ENCODE data around the gene ACSM5. TPM values are rescaled to one million over a fixed set of nuclear protein-coding genes. Genes with fewer than 3 reads are reported as not detected.
"Not testable (repeated sequence)": the region's sequence is repeated elsewhere in the genome, so short reads cannot be mapped to it uniquely, and the experiment has no call there.

Gene ACSM5
- total RNA-seq, 1 donor from 2014 or later: 21.2 TPM

DNA sequence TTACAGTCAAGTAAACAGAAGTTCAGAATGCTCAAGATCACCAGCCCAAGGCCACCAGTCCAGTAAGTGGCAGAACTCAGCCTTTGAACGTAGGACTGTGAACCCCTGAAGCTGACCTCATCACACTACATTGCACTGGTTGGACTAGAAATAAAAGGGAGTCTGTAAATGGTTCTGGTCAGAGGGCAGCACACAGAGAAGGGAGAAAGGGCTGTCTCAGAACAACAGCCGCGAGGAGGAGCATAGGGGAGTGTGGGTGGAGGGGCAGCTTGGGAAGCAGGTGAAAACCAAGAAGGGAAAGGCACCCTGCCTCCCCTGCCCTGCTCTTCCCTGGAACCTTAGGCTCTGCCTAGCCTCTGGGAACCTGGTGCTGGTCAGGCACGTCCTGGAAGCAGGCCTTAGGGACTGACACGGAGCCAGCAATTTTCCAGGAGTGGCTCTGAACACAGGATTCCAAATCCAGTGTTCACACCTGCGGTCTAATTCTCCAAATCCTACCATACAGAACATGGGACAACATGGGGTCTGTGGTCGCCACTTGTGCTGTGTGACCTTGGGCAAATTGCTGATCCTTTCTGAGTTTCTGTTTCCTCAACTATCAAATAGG is 11.8 kb upstream of the ACSM5 start:
- no peak for DNase-seq (ENCODE audit: low spot score)

DNA sequence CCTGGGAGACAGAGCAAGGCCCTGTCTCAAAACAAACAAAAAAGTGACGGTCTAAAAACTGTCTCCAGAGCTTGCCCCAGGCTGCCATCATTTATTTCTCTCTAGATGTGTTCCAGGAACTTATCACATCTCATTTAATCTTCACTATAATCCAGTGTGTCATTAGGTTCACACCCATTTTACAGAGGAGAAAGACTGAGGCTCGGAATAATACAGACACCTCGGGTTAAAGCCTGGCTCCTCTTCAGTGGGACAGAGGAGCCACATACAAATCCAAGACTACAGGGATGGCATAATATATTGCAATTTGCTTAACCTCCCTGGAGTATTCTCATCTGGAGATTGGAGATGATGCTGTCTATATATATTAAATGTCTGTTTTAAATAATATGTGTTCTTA is 10.7 kb upstream of the ACSM5 start:
- no peak for DNase-seq (ENCODE audit: low spot score)

- DNase-seq (ENCODE audit: low spot score): no peak
Measured at GRCh38 chr16:20399185-20399584, 10.1 kb upstream of the ACSM5 start.

- no peak for DNase-seq (ENCODE audit: low spot score)
Measured at GRCh38 chr16:20401066-20401465, 8.3 kb upstream of the ACSM5 start.

DNA sequence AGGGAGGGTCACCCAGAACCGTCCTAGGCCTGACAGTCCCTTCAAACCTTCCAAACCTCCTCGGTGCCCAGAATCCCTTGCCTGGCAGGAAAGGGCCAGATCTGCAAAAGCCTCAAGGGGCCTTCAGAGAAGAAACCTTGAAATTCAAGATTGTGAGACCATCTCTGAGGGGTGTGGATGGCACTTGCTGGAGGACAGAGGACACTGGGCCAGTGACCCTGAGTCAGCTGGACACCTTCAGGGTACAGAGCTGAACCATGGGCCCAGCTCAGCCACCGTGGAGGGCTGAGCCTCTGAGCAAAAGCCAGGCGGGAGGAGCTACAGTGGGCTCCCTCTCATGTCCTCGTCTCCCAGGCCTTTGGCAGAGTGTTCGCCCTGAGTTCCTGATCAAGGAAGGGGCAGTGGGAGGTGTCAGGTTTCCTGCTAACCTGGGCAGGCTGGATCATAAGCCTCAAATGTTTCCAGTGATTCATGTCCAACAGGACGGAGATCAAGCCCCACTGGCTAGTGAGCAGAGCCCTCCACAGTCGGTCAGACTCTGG is 7.8 kb upstream of the ACSM5 start:
- DNase-seq (ENCODE audit: low spot score): no peak

DNA sequence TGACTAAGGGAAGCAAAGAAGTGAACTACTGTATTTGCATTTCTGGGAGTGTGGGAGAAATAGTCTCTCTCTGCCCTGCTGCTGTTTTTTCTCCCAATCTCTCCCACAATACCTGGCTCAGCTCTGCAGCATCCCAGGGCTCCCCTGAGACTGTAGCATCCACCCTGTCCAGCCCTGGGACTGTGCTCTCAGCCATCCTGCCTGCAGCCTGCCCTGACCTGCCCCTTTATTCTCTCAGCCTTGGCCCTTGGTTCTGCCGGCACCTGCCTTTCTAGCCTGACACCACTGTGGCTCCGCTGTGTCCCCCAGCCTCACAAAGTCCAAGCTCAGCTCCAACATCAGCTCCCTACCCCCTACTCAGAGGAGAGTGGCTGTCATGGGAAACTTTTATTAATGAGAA is 6.7 kb upstream of the ACSM5 start:
- no peak for DNase-seq (ENCODE audit: low spot score)

GRCh38 chr16:20404637-20405036 is 4.7 kb upstream of the ACSM5 start, which contains the start of gene PDILT:
Gene PDILT, minus strand, starts transcription at chr16:20404737. Its CDS starts 5,437 bp downstream, at chr16:20399300.
- DNase-seq (ENCODE audit: low spot score): no peak

DNA sequence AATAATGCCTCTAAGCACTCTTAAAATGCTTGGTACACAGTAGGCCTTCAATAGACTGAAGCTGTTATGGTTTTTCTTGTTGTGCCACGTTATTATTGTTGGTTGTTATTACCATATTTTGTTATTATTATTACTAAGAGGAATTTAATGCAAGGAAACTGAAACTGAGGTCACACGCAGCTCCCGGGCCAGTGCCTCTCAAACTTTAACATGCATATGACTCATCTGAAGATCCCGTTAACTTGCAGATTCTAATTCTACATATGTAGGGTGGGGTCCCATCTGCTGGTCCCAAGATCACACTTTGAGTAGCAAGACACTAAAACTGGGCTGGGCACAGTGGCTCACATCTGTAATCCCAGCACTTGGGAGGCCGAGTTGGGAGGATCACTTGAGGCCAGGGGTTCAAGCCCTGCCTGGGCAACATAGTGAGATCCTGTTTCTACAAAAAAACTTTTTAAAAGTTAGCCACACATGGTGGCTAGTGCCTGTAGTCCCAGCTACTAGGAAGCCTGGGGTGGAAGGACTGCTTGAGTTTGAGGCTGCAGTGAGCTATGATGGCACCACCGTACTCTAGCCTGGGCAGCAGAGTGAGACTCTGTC is 888 bp downstream of the ACSM5 start:
- DNase-seq (ENCODE audit: low spot score): no peak

DNA sequence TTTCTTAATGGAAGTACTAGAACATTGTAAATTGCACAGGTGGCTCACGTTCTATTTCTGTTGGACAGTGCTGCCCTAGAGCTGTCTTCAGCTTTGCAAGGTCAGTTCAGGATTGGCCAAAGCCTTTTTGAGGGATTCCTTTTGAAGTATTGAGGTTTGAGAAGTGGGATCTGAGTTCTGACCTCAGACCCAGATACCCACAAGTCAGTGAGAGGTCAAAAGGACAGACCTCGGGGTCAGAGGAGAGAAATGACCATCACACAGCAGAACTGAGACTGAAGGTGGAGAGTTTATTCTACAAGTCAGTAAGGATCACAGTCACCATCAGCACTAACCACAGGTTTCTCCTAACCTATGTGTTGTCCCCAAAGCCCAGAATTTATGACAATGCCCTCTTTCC is 1.7 kb downstream of the ACSM5 start:
- DNase-seq (ENCODE audit: low spot score): no peak

DNA sequence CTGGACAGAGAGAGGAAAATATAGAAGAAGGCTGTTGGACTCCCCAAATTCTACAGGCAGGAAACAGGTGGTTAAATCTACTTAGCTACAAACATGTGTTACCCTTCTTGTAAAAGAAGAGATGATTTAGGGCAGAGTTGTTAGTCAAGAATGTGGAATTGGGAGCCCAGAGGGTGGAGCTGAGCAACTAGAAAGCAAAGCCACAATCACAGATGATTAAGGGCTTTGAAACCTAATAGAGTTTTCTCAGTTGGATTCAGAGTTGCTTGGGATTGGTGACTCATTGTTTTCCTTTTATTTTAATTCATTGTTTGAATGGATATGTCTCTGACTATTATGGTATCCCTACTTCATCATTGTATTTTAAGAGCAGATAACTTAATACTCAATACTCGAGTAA is 6.2 kb downstream of the ACSM5 start:
- no peak for DNase-seq (ENCODE audit: low spot score)

DNA sequence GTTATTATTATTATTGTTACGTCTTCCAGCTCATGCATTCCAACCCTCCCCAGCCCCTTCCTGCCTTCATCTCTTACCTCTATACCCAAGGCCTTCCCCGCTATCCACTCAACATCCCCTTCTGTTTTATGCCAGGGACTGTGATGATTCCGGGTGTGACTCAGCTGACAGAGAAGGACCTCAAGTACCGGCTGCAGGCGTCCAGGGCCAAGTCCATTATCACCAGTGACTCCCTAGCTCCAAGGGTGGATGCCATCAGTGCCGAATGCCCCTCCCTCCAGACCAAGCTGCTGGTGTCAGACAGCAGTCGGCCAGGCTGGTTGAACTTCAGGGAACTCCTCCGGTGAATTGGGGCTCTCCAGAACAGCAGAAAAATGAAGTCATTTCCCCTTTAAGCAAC is 9.8 kb downstream of the ACSM5 start:
- DNase-seq (ENCODE audit: low spot score): not testable (repeated sequence)

- DNase-seq (ENCODE audit: low spot score): not testable (repeated sequence)
Measured at GRCh38 chr16:20421748-20422147, 12.4 kb downstream of the ACSM5 start.

DNA sequence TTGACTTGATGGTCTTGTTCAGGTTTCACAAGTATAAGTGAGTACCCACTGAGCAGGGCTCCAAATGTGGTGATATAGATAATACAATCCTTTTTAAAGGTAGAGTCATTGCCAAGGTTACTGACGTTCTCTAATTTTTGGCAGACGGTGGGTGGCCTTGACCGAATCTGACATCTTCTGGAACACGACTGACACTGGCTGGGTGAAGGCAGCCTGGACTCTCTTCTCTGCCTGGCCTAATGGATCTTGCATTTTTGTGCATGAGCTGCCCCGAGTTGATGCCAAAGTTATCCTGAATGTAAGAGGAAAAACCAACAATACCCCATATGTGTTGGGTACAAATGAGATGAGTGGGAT is 14.4 kb downstream of the ACSM5 start:
- not testable (repeated sequence) for DNase-seq (ENCODE audit: low spot score)

DNA sequence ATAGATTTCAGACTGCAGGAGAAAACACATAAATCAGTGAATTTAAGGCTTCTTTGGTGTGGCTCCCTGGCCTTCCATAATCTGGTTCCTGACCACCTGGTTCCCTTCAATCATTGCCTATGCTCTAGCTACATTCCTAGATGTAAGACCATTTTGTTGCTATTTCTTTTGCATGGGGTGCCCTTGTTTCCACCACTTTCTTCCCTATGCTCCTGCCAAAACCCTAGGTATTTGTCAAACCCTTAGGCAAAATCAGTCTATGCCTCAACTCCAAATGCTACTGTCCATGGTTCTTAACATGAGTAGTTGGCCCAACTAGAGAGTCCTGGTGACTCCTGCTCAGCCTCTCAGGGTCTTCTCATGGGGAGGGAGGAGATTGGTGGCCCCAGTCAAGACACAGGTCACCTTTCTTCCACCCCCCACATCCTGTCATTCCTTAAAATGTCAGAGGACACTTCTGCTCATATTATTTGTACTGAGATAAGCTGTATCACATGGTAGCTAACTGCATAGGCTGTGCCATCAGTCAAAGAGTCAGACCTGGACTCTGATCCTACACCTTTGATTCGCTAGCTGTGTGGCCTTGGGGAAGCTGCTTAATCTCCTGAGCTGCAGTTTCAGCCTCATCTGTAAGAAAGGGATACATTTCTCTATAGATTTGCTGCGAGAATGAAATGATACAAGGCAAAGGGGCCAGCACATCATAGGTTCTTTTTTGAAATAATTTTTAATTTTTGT is 15.0 kb downstream of the ACSM5 start:
- DNase-seq (ENCODE audit: low spot score): no peak

DNA sequence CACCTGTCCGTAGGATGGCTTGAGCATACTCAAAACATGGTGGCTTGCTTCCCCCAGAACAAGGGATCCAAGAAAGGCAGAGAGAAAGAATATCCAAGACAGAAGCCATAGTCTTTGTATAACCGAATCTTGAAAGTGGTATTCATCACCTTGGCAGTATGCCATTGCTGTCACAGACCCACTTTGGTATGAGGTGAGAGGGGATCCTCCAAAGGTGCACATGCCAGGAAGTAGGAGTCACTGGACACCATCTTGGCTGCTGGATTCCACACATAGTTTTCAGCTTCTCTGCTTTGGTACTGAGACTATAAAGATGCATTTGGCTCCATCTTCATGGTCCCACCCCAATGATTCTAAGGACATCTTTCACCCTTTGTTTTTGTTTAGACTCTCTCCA is 18.1 kb downstream of the ACSM5 start:
- not testable (repeated sequence) for DNase-seq (ENCODE audit: low spot score)

DNA sequence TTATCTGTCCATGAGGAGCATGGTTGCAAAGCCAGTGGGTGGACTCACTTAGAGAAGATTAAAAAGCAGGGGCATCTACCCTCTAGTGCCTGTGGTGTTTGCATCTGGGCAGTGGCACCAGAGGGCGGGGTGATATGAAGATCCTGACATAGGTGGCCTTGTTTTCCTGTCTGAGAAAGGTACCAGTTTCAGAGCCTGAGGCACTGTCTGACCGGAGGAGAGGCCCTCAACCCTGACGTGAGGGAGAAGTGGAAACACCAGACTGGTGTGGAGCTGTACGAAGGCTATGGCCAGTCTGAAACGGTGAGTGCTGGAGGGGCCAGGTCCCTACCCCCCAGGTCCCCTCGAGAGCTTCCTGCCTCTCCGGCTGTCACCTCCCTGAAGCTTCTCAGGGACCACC is 20.2 kb downstream of the ACSM5 start:
- not testable (repeated sequence) for DNase-seq (ENCODE audit: low spot score)

DNA sequence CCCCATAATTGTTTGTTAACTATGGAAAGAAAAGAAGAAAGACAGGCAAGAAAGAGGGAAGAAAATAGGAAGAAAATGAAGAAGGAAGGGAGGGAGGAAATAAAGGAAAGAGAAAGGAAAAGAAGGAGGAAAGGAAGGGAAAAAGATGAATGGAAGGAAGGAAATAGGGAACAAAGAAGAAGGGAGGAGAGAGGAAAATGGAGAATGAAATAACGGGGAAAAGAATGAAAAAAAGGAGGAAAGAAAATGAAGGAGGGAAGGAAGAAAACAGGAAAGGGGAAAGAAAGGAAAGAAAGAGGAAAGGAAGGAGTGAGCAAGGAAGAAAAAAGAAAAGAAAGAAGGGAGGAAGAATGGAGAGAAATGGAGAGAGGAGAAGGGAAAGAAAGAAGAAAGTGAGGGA is 21.1 kb downstream of the ACSM5 start:
- not testable (repeated sequence) for DNase-seq (ENCODE audit: low spot score)

DNA sequence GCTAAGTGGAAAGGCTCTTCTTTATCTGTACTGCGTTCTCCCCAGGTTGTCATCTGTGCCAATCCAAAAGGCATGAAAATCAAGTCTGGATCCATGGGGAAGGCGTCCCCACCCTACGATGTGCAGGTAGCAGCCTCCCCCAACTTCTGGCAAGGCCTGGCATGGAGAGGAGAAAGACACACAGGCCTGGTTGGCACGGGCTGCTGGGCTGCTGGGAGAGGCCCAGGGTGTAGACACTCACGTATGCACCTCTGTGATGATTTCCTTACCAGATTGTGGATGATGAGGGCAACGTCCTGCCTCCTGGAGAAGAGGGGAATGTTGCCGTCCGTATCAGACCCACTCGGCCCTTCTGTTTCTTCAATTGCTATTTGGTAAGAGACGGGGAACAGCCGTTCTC is 21.6 kb downstream of the ACSM5 start:
- DNase-seq (ENCODE audit: low spot score): no peak

DNA sequence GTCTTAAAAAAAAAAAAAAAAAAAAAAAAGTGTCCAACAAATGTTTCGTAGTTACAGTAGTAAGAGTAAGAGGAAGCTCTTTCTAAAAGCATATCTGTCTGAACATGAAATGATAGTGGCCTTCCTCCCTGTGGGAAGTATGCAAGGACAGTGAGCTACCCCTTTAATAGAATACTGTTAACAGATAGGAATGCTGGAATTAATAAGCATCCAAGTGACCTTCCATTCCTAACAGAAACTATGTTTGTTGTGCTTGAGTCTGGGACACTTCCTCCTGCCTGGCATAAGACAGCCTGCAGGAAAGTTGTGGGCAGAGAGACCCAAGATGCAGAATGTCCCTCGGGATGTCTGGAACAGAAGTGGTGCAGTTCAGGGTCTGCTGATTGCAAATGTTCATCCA is 29.6 kb downstream of the ACSM5 start:
- not testable (repeated sequence) for DNase-seq (ENCODE audit: low spot score)

- DNase-seq (ENCODE audit: low spot score): not testable (repeated sequence)
Measured at GRCh38 chr16:20439820-20440231, 30.5 kb downstream of the ACSM5 start.

DNA sequence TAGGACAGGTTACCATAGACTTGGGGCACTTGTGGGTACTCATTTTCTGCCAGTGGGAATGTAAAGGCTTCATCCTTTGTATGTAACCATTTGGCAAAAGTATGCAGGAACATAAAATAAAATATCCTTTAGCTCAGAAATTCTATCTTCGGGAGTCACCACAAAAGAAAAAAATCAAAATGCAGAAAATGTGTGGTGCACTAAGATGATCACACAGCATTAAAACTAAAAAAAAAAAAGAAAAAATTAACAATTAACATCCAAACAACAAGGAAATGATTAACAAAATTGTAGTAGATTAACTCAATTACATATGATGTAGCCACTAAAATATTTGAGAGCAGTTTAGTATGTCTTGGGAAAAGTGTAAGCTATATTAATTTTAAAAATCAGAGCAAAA is 31.4 kb downstream of the ACSM5 start:
- DNase-seq (ENCODE audit: low spot score): not testable (repeated sequence)

DNA sequence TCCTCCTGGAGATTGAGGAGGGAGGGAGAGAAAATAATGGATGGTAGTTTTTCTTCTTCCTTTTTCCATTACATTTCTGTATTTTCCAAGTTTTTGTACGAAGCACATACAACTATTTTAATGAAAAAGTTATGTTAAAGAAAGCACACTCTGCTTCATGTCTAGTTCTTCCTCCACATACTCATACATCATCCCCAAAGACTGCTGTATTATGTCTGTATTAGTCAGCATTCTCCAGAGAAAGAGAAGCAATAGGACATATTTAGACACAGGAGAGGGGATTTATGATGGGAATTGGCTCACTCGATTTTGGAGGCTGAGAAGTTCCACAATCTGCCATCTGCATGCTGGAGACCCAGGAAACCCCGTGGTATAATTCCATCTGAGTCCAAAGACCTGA is 31.9 kb downstream of the ACSM5 start:
- no peak for DNase-seq (ENCODE audit: low spot score)
